Measurements from ENCODE around the gene GLG1. TPM values are rescaled to one million over a fixed set of nuclear protein-coding genes. Genes with fewer than 3 reads are reported as not detected.
"Not testable (repeated sequence)": the region's sequence is repeated elsewhere in the genome, so short reads cannot be mapped to it uniquely, and the experiment has no call there.

GLG1 gene
- polyA plus RNA-seq, 12 donors, result 104 to 131 (median 119) TPM

DNA sequence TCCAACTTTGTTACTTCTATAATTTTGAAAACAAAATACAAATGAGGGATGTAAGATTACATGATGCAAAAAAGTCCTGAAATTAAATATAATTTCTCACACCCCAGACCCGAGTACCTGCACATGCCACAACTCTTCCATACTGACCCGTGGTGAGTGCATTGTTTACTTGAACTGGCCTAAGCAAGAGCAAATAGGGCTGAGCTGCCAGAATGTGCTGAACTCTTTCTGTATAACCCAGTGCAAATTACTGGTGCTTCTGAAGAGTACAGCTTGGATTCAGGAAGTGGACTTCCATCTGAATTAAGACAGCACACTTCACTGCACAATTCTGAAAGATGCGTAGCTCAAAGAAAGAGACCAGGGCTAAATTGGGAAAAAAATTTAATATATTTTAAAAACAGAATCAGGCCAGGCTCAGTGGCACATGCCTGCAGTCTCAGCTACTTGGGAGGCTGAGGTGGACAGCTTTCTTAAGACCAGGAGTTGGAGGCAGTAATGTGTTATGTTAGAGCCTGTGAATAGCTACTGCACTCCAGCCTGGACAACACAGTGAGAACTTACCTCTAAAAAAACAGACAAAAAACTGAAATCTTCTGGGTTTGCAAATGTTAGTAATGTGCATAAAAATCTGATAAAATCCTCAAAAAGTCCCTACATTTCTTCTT lies 63.9 kb downstream of the GLG1 start:
- DNase-seq, result not testable (repeated sequence)

DNA sequence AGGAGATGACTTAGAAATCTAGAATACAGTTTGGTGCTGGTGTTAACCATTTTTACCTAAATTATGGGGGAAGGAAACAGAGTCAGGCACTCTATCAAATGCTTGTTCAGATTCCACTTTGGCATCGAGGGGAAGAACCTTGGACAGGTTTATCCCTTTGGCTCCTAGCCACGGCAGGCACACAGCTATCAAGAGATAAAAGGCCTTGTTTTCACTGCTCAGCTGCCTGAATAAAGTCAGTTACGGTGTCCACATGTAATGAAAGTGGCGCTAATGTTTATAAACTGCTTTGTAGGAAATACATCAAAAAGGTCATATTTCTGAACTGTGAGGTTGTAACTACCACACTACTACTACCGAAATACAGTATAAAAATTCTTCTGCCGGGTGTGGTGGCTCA lies 66.3 kb downstream of the GLG1 start:
- DNase-seq, result not testable (repeated sequence)

DNA sequence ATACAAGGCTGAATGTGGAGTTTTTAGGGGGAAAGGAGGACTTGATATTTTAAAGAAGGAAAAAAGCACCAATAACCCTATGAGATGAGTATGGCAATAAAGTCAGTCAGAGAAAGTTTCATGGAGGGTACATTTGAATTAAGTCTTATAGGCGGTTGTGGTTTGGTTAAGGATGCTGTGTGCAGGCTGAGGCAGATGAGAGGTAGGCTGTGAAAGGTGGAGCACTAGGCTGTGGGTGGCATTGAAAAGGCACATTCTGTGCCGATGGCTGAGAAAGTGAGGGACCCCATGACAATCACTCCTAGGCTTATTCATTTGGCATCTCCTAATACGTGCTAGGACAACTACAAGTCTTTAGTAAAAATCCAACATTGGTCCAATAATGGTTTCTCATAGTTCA lies 68.1 kb downstream of the GLG1 start:
- not testable (repeated sequence) for DNase-seq

DNA sequence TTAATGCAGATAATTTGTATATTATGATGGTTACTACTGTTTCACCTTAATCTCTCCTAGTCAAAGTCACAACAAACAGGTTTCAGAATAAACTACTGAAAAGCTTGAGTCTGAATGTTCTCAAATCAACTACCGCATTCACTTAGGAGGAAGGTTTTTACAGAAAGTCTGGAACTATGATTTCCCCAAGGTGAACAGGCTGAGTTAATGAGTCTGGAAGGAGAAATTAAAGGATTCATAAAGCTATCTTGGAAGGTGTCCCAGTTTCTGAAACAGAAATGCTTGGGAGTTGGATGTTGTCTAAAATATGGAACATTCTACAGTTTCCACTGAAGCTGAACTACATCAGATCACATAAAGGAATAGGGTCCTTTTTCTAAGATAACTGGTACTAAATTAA lies 69.2 kb downstream of the GLG1 start:
- DNase-seq, result not testable (repeated sequence)

DNA sequence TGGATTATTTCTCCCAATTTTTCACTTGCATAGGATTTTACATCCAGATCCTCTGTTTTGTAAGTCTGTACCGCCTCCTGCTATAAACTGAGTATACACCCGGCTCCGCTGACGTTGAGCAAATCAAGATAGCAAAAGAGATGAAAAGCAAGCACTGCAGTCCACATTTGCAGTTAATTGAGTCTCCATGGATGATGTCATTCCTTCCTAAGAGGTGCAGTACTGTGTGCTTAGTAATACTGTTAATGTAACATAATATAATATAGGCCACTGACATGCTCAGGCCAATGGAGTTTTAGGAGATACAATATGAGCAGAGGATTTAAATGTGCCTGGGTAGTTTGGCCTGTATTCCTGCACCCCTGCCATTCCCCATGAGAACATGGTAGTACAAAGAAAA lies 72.3 kb downstream of the GLG1 start:
- not testable (repeated sequence) for DNase-seq

DNA sequence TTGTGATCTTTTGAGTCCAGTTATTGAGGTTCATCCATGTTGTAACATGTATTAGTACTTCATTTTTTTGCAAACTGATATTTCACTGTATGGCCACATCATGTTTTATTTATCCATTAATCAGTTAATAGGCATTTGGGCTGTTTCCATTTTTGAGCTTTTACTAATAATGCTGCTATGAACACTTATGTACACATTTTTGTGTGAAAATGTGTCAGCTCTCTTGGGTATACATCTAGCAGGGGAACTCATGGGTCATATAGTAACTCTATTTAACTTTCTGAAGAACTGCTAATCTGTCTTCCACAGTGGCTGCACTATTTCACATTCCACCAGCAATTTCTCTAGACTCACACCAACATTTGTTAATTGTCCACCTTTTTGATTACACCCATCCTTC lies 82.0 kb downstream of the GLG1 start:
- DNase-seq, result no peak

DNA sequence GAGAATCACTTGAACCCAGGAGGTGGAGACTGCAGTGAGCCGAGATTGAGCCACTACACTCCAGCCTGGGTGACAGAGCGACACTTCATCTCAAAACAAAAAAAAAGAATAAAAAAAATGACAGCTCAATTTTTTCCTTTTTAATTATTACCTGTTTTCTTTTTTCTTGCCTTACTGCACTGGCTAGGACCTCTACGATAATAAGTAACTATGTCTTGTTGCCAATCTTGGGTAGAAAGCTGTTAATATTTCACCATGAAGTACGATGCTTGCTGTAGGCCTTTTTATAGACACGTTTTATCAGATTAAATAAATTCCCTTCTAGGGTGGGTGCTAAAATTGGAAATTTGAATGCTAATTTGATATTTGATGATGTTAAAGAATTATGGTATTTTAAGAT lies 82.8 kb downstream of the GLG1 start:
- no peak for DNase-seq

DNA sequence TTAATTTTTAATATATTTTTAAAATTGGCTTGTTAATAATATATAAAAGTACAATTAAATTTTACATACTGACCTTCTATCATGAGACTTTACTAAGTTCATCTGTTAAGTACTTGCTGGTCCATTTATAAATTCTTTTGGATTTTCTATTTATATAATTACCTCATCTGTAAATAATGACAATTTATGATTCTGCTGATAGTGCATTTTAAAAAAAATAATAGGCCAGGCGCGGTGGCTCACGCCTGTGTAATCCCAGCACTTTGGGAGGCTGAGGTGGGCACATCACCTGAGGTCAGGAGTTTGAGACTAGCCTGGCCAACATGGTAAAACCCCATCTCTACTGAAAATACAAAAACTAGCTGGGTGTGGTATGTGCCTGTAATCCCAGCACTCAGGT lies 83.2 kb downstream of the GLG1 start:
- DNase-seq, result not testable (repeated sequence)

DNA sequence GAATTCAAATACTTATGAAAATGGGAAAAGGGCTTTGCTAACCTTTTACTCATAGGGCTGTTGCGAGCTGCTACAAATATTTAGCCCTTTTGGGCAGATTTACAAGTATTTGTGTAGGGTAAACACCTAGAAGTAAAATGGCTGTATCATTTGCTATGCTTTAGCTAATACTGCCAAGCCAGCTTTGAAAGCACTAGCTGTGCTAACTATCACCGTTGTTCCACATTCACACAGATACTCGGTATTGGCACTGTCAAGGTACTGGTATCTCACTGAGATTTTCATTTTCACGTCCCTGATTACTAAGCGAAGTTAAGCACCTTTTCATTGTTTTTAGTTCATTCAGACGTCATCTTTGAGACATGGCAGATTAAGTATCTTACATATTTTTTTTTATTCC lies 84.8 kb downstream of the GLG1 start:
- no peak for DNase-seq

DNA sequence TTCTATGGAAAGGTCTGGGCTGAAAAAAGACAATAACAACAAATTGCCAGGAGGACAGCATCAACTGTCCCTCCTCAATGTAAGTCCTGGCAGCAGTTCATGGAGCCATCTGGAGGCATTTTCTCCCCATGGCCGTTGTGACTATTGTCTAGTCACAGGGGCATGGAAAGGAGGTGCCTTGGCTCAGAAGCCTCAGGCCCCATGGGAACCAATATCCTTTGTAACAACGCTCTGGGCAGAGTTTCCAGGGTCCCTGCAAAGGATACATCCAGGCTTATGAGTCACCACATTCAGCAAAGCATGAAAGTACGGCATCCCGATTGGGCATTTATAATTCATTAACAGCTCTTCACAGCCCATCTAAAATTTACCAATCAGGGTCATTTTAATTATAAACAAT lies 85.2 kb downstream of the GLG1 start:
- no peak for DNase-seq

DNA sequence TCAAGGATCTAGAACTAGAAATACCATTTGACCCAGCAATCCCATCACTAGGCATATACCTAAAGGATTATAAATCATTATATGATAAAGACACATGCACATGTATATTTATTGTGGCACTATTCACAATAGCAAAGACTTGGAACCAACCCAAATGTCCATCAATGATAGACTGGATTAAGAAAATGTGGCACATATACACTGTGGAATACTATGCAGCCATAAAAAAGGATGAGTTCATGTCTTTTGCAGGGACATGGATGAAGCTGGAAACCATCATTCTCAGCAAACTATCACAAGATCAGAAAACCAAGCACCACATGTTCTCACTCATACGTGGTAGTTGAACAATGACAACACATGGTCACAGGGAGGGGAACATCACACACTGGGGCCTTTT lies 88.0 kb downstream of the GLG1 start:
- not testable (repeated sequence) for DNase-seq

DNA sequence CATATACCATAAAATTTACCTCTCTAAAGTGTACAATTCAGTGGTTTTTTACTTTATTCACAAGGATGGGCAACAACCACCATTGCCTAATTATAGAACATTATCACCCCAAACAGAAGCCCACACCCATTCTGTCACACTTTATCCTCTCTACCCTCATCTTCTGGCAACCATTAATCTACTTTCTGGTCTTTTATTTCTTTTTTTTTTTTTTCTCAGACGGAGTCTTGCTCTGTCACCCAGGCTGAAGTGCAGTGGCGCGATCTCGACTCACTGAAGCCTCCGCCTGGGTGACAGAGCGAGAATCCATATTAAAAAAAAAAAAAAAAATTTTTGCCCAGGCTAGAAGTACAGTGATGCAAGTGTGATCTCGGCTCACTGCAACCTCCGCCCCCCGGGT lies 95.0 kb downstream of the GLG1 start:
- no peak for DNase-seq

DNA sequence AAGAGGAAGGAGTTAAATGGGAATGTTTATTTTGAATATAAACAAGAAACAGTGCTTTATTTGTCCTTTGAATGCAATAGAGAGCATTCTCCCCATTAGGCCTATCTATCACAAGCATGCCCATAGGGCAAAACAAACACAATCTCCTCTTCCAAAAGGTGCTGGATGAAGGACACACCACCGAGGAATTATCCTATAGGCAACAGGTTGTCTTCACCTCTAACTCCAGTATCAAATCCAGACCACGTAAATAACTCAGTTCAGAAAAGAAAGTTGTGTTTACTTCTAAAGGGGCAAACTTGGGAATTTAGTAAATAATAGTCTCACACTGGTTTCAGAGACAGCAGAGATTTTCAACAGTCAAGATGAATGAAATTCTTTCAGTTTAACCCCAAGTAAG lies 101.9 kb downstream of the GLG1 start:
- DNase-seq, result no peak

DNA sequence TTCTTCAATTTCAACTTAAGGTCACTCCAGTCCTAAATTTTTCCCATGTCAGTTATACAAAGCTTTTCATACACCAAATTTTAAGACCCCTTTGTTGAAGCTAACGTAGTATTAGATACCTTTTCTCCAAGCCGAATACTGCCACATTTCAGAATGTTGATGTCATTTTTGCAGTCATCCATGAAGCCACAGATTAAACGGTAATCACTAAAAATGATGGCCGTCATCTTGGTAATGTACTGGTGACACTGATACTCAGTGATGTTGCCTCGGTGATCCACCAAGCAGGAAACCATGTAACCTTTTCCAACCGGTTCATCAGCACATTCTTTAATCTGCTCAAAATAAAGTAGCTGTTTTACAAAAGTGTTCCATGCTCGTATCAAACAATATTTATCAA lies 103.5 kb downstream of the GLG1 start:
- no peak for DNase-seq

DNA sequence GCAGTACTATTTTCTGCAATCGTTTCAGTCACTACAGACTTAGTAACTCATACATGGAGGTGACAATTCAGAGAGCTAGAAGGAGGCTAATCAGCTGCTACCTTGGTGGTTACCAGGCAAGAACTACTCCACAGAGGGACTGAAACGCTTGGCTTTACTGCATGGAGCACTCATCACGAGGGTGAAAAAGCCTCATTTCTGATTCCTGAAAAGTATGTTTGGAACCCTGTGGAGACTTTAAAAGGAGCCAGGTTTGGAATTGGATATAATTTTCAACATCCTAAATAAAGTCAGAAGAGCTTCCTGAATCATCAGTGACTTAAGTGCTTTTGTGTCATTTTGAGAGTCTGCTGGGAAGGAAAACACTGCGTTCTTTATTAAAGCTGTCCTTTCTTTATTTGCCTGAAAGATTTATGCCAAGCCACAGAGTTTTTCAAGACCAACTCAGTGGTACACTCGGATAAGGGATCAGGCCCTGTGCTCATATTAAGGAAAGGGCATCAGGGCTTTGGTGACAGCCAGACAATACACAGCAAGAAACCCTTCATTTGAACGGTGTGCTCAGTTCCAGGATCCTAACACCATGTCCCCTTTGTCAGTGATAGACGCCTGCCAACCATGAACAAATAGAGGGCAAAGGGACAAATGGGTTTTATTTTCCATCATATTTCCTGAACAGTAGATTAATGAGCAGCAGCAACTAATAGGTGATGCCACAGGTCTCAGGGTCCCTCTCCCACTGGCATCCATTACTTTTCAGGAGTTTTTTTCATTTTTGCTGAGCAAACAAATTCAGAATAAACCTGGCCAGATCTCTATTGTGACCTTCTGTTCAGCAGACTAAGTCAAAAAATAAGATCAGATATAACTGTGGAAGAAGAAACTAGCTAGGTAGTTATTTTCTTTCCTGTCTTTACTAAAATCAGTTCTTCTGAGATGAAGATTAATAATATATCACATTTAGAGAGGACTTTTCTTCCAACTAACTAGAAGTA lies 105.1 kb downstream of the GLG1 start:
- DNase-seq, result no peak

DNA sequence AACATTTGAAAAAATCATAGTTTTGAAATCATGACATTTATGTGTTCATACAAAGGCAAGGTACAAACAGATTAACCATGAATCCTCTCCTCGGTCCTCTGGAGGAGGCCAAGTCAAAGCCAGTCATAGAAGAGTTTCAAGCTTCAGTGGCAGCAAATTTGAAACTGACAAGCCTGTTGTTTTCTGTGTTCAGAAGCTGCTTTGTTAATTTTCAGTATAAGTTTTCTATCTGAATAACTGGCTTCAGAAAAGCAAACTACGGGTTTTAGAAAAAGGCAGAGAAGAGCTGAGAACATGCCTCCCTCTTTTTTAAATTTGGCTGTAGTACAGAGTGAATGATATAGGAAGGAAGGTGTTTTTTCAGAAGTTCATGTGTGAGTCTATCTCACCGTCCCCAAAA lies 106.0 kb downstream of the GLG1 start:
- no peak for DNase-seq

DNA sequence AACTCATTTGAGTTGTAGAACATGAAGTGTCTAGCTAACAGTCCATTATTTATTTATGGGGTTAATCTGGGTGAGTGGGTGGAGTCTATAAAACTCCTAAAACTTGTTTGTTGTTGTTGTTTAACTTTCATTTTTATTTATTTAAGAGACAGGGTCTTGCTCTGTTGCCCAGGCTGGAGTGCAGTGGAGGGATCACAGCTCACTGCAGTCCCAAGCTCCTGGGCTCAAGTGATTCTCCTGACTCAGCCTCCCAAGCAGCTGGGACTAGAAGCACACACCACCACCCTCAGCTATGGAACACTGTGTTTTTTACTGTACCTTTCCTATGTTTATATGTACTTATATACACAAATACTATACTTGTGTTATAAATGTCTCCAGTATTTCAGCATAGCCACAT lies 107.8 kb downstream of the GLG1 start:
- no peak for DNase-seq

DNA sequence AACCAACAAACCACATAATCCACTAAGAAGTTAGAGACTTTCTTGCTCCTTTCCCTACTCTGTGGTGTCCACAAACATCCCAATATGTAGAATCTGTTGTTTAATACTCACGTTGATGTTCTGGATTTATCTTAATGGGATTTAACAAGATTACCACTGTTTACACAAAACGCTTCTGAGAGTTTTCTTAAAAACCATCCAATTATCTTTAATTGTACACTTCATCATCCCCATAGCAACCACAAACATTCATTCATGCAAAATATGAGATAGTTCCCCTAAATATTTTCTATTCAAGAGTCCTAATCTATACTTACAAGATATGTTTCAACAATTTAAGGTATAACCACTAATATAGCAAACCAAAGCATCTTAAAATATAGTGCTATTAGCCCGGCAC lies 109.2 kb downstream of the GLG1 start:
- no peak for DNase-seq

DNA sequence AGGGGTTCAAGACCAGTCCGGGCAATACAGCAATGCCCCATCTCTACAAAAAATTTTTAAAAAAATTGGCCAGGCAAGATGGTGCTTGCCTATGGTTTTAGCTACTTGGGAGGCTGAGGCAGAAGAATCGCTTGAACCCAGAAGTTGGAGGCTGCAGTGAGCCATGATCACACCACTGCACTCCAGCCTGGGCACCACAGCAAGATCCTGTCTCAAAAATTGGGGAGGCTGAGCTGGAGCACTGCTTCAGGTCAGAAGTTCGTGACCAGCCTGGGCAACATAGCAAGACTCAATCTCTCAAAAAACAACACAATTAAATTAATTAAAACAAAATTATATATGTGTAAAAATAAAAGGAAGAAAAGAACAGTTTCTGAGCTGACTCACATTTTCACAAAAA lies 110.9 kb downstream of the GLG1 start:
- DNase-seq, result no peak

DNA sequence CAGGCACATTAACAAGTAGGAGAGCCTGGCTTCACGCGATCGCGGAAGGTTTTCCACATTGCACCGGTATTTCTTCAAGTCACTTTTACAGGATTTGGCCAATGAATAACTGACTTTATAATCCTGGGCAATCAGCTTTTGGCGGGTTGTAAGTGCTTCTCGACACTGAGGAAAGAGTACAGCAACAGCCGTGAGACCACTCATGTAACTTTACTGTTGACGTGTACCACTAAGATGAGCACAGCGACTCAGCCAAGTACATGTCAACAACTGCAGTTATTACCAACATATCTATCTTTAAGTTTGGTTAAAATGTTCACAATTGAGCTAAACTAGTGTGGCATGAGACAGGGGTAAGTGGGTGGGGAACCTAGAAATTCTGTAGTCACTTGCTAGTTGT lies 113.9 kb downstream of the GLG1 start:
- no peak for DNase-seq

DNA sequence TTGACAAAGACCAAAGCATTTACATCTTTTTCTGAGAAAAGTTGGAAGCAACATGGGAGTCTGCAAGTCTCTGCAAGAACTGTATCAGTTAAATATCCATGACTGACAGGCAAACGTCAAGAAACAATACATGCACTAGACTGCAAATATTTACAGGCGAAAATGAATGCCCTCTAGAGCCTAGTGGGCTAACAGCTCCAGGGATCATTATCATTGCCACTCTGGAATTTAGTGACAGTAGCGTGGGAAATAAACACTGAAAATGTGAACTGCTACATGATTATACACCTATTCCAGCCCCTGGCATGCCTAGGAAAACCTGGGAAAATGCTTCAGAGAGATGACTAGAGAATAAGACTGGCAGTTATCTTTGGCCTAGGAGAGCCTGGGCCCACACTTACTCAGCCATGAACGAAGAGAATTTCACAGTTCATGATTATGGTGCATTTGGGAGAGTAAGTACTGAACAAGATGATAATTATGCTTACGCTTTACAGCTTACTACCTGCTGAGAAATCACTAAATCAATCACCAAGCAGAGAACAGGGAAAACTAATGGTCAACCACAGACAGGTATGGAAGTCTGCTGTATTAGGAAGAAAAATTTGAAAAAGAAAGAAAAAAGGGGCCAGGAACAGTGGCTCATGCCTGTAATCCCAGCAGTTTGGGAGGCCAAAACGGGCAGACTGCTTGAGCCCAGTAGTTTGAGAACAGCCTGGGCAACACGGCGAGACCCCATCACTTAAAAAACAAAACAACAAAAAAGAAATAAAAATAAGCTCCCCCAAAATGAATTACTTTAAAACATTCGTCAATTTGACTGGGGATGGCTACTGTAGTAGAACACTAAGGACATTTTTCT lies 119.0 kb downstream of the GLG1 start:
- DNase-seq, result no peak

DNA sequence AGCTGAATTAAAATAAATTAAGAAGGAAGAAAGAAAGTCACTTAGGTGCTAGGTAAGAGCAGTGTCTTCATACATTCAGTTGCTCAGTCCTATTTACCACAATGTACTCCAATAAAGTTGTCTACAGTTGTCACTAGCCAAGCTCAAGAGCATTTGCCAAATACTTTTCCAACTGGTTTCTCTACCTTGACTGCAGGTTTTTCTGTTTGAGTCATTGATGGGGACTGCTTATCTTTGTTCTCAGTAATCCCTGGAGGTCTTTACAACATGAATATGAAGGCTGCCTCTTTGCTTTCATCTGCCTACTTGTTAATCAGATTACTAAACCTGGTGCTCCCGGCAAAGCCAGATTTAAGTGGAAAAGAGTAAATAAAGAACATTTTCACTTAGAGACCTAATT lies 121.0 kb downstream of the GLG1 start:
- no peak for DNase-seq
